Transverse colon (tissue), 4 donors: ENCODE data around the gene SCN4B. TPM values are rescaled to one million over a fixed set of nuclear protein-coding genes. Genes with fewer than 3 reads are reported as not detected.

Experiments
- DNase-seq: peaks from one replicate; pipeline ENCODE4 v3.0.0-alpha.2; 2019
- H3K27ac ChIP-seq, 4 donors: fragments of 200-600 bp; sonication (generic); 2 replicates each; pipeline ENCODE4 v1.5.1; 2016 to 2018; ENCODE audit warnings: inconsistent platforms in 4 of 4
- H3K27me3 ChIP-seq: fragments of 200-600 bp; sonication (generic); 2 replicates; pipeline ENCODE4 v1.5.1; 2017; ENCODE audit warnings: inconsistent platforms
- H3K36me3 ChIP-seq, 4 donors: fragments of 200-600 bp; sonication (generic); 2 replicates each; pipeline ENCODE4 v1.5.1; 2017 to 2019; ENCODE audit warnings: inconsistent platforms in 4 of 4
- H3K4me1 ChIP-seq, 4 donors: fragments of 200-600 bp; sonication (generic); 2 replicates each; pipeline ENCODE4 v1.5.1; 2017 to 2020; ENCODE audit warnings: inconsistent platforms in 4 of 4
- H3K4me3 ChIP-seq, 4 donors: fragments of 200-600 bp; sonication (generic); 1 replicate in 1 of 4; 2 replicates in 3 of 4; pipeline versions ENCODE4 v1.5.1 to v1.6.1; 2017 to 2019; ENCODE audit warnings: inconsistent platforms in 4 of 4
- H3K9me3 ChIP-seq, 2 donors: fragments of 200-600 bp; sonication (generic); 2 replicates each; pipeline ENCODE4 v1.5.1; 2017 to 2019; ENCODE audit warnings: inconsistent platforms in 2 of 2
- EP300 ChIP-seq: sonication (generic); formaldehyde crosslinking; IDR thresholded peaks from one replicate; pipeline ENCODE4 v1.6.1; 2017; ENCODE audit warnings: antibody characterized with exemption, low read depth
- POLR2A ChIP-seq: fragments of 450-650 bp; IDR thresholded peaks from one replicate; pipeline ENCODE4 v1.6.1; 2016; ENCODE audit warnings: antibody characterized with exemption, mild to moderate bottlenecking, moderate library complexity
- POLR2AphosphoS5 ChIP-seq, 3 donors: sonication (generic); formaldehyde crosslinking; IDR thresholded peaks; one replicate each; pipeline ENCODE4 v1.6.1; 2016; ENCODE audit warnings: antibody characterized with exemption in 3 of 3
- WGBS, 2 donors: methylation state at CpG; one replicate each; pipeline ENCODE4 v1.1.5; 2018; ENCODE audit warnings: low coverage in 1 of 2; 5-methylcytosine and 5-hydroxymethylcytosine counted together
- in situ Hi-C, 4 donors: fragments of 200-750 bp; cut with MboI; loops; one replicate each; pipeline versions ENCODE4 v1.15.0 to v1.15.1; 2017; ENCODE audit warnings: low sequenced_read_pairs in 3 of 4, low pct_ligation_motif_present in 1 of 4, low pct_unique_long_range_greater_than_20kb in 1 of 4
- intact Hi-C: fragments of 100-400 bp; cut with DNase I; formaldehyde crosslinking; loops from one replicate; pipeline ENCODE4 v1.15.1; 2023; ENCODE audit warnings: low total_unique reads
- total RNA-seq, 4 donors: library from RNA; depleted of rRNA; stranded (reverse); fragments of >200 nt; gene quantifications; one replicate each; pipeline ENCODE4 v1.1.0, GENCODE V29; 2016
- TF ChIP-seq, protein P1 (sequence below), 5 experiments: fragments of 200-600 bp in 3 of 5; fragments of 450-650 bp in 2 of 5; sonication (generic) in 3 of 5; IDR thresholded peaks; 1 replicate in 2 of 5; 2 replicates in 3 of 5; pipeline ENCODE4 v1.5.1; 2016 to 2017; ENCODE audit warnings: antibody characterized with exemption in 5 of 5, inconsistent platforms in 3 of 5, mild to moderate bottlenecking in 2 of 5, moderate library complexity in 1 of 5

The SCN4B gene
- total RNA-seq, 4 donors from 2014 or later: 0.41 to 1.1 (median 0.75) TPM; not detected in 1

DNA sequence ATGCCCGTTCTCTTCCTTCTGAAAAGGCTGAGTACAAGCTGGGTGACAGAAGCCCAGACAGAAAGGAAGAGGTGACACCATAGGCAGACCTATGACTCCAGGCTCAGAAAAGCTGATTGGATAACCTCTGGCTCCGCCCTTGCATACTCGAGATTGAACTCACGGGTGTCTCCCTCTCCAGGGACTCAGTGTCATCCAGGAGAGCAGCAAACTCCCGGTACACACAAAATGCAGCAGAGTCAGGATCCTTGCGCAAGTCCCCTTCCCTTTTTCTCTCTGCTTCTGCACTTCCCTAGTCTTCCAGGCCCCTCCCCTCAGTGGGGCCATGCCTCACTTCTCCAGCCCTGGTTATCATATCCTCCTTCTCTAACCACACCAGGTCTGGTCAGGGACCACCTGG is 9.8 kb downstream of the SCN4B start:
- peaks cover 0 to 8% (median 7%) of the 10 kb centered on the region in 4 donors for H3K4me1 ChIP-seq
- H3K9me3 ChIP-seq: no peaks in the 10 kb centered on the region
- in situ Hi-C loops: loop anchor here in 2 of 4 donors (10.0 to 25.0 kb wide), 2 partner anchors 212 to 344 kb away; partner anchors contain the start of gene UBE4A (in 1 of the 2)
- TF ChIP-seq POLR2A (no peak), EP300 (no peak), POLR2AphosphoS5 (IDR thresholded peaks at IDR 0.05) (no peak)
- TF ChIP-seq, protein P1, sequence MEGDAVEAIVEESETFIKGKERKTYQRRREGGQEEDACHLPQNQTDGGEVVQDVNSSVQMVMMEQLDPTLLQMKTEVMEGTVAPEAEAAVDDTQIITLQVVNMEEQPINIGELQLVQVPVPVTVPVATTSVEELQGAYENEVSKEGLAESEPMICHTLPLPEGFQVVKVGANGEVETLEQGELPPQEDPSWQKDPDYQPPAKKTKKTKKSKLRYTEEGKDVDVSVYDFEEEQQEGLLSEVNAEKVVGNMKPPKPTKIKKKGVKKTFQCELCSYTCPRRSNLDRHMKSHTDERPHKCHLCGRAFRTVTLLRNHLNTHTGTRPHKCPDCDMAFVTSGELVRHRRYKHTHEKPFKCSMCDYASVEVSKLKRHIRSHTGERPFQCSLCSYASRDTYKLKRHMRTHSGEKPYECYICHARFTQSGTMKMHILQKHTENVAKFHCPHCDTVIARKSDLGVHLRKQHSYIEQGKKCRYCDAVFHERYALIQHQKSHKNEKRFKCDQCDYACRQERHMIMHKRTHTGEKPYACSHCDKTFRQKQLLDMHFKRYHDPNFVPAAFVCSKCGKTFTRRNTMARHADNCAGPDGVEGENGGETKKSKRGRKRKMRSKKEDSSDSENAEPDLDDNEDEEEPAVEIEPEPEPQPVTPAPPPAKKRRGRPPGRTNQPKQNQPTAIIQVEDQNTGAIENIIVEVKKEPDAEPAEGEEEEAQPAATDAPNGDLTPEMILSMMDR (IDR thresholded peaks at IDR 0.05): no peak
- no peak overlapping the region for H3K4me3 ChIP-seq
- no peaks in the 10 kb centered on the region for H3K36me3 ChIP-seq
- intact Hi-C loops: no loop called here
- 34% methylated on average over 6 of the region's 6 CpGs; no CpG with 5 or more reads in 1 of the 2 donors for WGBS, 2 donors
- no peak overlapping the region for H3K27ac ChIP-seq
- DNase-seq: peak; percentile 22
- peaks cover 83% of the 10 kb centered on the region for H3K27me3 ChIP-seq

- Histone ChIP-seq H3K27ac (no peak overlapping the region), H3K9me3 (no peaks in the 10 kb centered on the region), H3K36me3 (no peaks in the 10 kb centered on the region), H3K27me3 (peaks cover 89% of the 10 kb centered on the region), H3K4me1 (peaks cover 0 to 8% (median 7%) of the 10 kb centered on the region in 4 donors), H3K4me3 (no peak overlapping the region)
- TF ChIP-seq POLR2AphosphoS5 (IDR thresholded peaks at IDR 0.05) (no peak), POLR2A (no peak), EP300 (no peak)
- TF ChIP-seq, protein P1 (IDR thresholded peaks at IDR 0.05): no peak
- no peak for DNase-seq
- in situ Hi-C loops (loop anchor here in 2 of 4 donors (10.0 to 25.0 kb wide), 2 partner anchors 213 to 345 kb away; partner anchors contain the start of gene UBE4A (in 1 of the 2)), intact Hi-C loops (no loop called here)
- WGBS, 2 donors: 52 to 73% methylated on average over 2 of the region's 2 CpGs
Observed at GRCh38 chr11:118142081-118142480, 10.5 kb downstream of the SCN4B start.

GRCh38 chr11:118139578-118139977 is 13.0 kb downstream of the SCN4B start:
- no peaks in the 10 kb centered on the region for H3K36me3 ChIP-seq
- TF ChIP-seq, protein P1 (IDR thresholded peaks at IDR 0.05): no peak
- TF ChIP-seq EP300 (no peak), POLR2AphosphoS5 (IDR thresholded peaks at IDR 0.05) (no peak), POLR2A (no peak)
- no peaks in the 10 kb centered on the region for H3K9me3 ChIP-seq
- no peak overlapping the region for H3K4me3 ChIP-seq
- WGBS, 2 donors: 26 to 40% methylated on average over 1 of the region's 1 CpG
- DNase-seq: no peak
- no peak overlapping the region for H3K27ac ChIP-seq
- peaks cover 87% of the 10 kb centered on the region for H3K27me3 ChIP-seq
- intact Hi-C loops: no loop called here
- in situ Hi-C loops: loop anchor here in 1 of 4 donors (25.0 kb wide), 1 partner anchor 348 kb away; no protein-coding TSS in a partner anchor
- H3K4me1 ChIP-seq: no peaks in the 10 kb centered on the region

GRCh38 chr11:118138839-118139420 is 13.7 kb downstream of the SCN4B start:
- H3K36me3 ChIP-seq: no peaks in the 10 kb centered on the region
- H3K27me3 ChIP-seq: peaks cover 80% of the 10 kb centered on the region
- H3K4me1 ChIP-seq: no peaks in the 10 kb centered on the region
- no peak overlapping the region for H3K27ac ChIP-seq
- no peak overlapping the region for H3K4me3 ChIP-seq
- intact Hi-C loops (no loop called here), in situ Hi-C loops (loop anchor here in 1 of 4 donors (25.0 kb wide), 1 partner anchor 348 kb away; no protein-coding TSS in a partner anchor)
- TF ChIP-seq POLR2A (no peak), EP300 (no peak), POLR2AphosphoS5 (IDR thresholded peaks at IDR 0.05) (no peak)
- TF ChIP-seq, protein P1 (IDR thresholded peaks at IDR 0.05): no peak
- H3K9me3 ChIP-seq: no peaks in the 10 kb centered on the region
- no peak for DNase-seq
- 50 to 56% methylated on average over 3 to 10 of the region's 10 CpGs for WGBS, 2 donors
